Measurements from ENCODE around the gene NOL11.
"Not testable (repeated sequence)": the region's sequence is repeated elsewhere in the genome, so short reads cannot be mapped to it uniquely, and the experiment has no call there.

The NOL11 gene

DNA sequence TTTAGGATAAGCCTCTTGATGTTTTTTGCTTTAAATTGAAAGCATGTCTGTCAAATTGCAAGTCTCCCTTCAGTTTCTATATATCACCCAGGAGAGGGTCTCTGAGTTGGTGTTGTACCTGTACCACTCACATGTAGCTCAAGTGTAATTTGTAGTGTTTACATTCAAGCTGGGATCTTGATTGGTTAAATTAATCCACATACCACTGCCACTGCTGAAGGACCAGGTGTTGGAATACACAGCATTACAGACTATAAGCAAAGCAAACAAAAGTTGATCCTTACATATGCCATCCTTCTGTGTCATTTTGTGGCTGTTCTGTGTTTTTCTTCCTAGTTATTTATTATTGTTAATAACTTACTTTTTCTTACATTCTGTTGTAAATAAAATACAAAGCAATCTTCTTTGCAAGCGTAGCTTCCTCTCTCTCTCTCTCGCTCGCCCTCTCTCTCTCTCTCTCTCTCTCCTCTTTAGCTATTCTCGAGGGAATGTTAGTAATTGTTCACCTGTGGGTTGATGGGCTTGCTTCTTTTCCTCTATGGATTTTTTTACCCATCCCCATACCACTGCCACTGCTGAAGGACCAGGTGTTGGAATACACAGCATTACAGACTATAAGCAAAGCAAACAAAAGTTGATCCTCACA is 20.8 kb upstream of the NOL11 start:
- Histone ChIP-seq H3K9ac (ENCODE audit: insufficient read length) (no peak overlapping the region), H3K4me3 (no peak overlapping the region), H3K27ac (no peak overlapping the region), H3K36me3 (ENCODE audit: insufficient read depth, low read length) (no peaks in the 10 kb centered on the region), H3K9me3 (ENCODE audit: low read depth, low read length) (no peaks in the 10 kb centered on the region)
- TF ChIP-seq POLR2AphosphoS5 (IDR thresholded peaks at IDR 0.05; ENCODE audit: borderline replicate concordance, low read depth, low read length) (no peak), EZH2 (IDR thresholded peaks at IDR 0.05) (no peak), FOXP2 (optimal IDR thresholded peaks at IDR 0.05; ENCODE audit: control extremely low read depth, extremely low read length, insufficient read depth) (no peak)
- DNase-seq (ENCODE audit: low read depth, low spot score): no peak

DNA sequence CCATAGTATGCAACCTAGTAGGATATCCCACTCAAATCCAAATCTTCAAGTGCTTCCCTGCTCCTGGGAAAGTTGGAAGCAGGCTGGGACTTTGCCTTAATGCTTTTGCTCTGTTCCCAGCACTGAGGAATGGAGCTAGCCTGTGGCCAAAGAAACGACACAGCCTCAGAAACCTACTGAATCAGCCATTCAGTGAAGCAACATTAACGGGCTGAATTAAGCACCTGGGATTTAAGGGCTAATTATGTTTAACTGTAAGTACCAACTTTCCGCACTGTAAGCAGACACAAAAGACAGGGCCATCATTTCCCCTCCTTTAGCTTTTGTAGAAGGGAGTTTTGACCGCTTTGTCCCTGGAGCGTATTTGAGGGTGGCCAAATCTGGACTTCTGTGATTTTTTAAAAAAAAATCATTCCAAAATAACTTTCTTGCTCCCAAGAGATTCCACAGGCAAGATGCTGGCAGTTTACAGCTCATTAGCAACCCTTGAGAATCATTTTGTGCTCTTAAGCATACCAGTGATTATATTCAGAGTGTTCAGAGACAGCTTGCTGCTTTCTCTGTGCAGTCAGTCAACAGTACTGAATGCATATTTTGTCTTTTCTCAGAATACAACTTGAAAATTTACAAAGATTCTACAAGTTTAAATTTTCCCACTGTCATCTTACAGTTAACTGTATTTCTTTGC is 17.6 kb upstream of the NOL11 start:
- TF ChIP-seq POLR2AphosphoS5 (IDR thresholded peaks at IDR 0.05; ENCODE audit: borderline replicate concordance, low read depth, low read length) (no peak), EZH2 (IDR thresholded peaks at IDR 0.05) (no peak), FOXP2 (optimal IDR thresholded peaks at IDR 0.05; ENCODE audit: control extremely low read depth, extremely low read length, insufficient read depth) (no peak)
- H3K9me3 ChIP-seq (ENCODE audit: low read depth, low read length): no peaks in the 10 kb centered on the region
- H3K9ac ChIP-seq (ENCODE audit: insufficient read length): no peak overlapping the region
- no peak overlapping the region for H3K27ac ChIP-seq
- H3K36me3 ChIP-seq (ENCODE audit: insufficient read depth, low read length): no peaks in the 10 kb centered on the region
- no peak for DNase-seq (ENCODE audit: low read depth, low spot score)
- no peak overlapping the region for H3K4me3 ChIP-seq

DNA sequence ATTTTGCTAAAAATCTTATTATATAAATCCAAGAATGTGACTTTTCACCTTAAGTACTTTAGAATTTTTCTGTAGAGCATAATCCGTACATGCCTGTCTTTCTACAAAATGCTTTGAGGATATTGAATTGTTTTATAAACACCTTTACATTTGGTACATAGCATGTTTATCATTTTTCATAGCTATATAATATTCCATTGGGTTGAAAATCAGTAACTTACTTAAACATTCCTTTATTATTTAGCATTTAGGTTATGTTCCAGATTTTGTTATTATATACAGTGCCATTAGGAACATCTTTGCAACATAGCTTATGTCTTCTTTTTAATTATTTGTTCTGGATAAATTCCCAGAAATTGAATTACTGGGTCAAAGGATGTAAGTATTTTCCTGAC is 17.0 kb upstream of the NOL11 start:
- Histone ChIP-seq H3K4me3 (no peak overlapping the region), H3K9ac (ENCODE audit: insufficient read length) (no peak overlapping the region), H3K36me3 (ENCODE audit: insufficient read depth, low read length) (no peaks in the 10 kb centered on the region), H3K27ac (no peak overlapping the region), H3K9me3 (ENCODE audit: low read depth, low read length) (no peaks in the 10 kb centered on the region)
- TF ChIP-seq EZH2 (IDR thresholded peaks at IDR 0.05) (no peak), POLR2AphosphoS5 (IDR thresholded peaks at IDR 0.05; ENCODE audit: borderline replicate concordance, low read depth, low read length) (no peak), FOXP2 (optimal IDR thresholded peaks at IDR 0.05; ENCODE audit: control extremely low read depth, extremely low read length, insufficient read depth) (no peak)
- no peak for DNase-seq (ENCODE audit: low read depth, low spot score)

DNA sequence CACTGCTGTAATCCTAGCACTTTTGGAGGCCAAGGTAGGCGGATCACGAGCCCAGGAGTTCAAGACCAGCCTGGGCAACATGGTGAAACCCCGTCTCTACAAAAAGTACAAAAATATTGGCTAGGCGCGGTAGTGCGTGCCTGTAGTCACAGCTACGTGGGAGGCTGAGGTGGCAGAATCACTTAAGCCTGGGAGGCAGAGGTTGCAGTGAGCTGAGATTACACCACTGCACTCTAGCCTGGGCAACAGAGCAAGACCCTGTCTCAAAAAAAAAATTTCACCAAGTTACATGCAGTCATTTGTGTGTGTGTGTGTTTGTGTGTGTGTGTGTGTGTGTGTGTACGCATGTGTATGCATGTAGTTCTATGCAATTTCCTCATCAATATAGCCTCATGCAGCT is 14.9 kb upstream of the NOL11 start:
- H3K9ac ChIP-seq (ENCODE audit: insufficient read length); H3K27ac ChIP-seq; H3K4me3 ChIP-seq; H3K9me3 ChIP-seq (ENCODE audit: low read depth, low read length); DNase-seq (ENCODE audit: low read depth, low spot score); H3K36me3 ChIP-seq (ENCODE audit: insufficient read depth, low read length): not testable (repeated sequence)

DNA sequence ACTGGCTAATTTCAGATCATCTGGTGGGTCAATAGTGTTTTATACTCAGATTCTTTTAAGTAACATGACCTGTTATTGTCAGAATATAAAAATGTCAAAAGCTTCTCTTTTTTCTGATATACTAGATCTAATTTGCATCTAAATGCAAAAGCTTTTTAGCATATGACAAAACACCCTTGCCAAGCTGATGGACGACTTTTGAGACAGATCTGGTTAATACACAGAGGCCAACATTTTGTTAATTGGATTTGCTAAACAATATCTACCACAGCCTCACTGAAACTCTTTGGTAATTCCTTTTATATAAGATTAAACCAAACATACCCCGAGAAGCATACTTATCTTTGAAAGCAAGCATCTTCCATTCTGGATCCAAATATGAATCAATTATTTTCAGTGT is 10.3 kb upstream of the NOL11 start:
- no peak overlapping the region for H3K27ac ChIP-seq
- DNase-seq (ENCODE audit: low read depth, low spot score): no peak
- H3K9me3 ChIP-seq (ENCODE audit: low read depth, low read length): no peaks in the 10 kb centered on the region

DNA sequence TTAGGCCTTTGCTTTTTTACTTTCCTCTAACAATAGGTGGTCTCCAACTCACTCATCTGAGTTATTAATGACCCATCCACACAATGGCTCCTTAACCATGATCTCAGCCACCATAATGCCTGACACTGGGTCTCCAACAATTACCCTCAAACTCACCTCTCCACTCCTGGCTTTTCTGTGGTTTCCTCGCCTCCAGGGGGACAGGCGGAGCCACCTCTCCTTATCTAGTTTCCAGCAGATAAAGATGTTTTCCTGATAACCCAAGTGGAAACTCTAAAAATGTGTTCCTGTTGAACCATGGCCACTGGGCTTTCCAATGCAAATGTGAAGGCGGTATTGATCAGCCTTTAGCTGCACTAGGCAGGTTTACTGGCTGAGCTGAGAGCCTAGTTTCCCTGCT is 9.4 kb upstream of the NOL11 start:
- no peak overlapping the region for H3K4me3 ChIP-seq
- H3K9ac ChIP-seq (ENCODE audit: insufficient read length): no peak overlapping the region
- H3K9me3 ChIP-seq (ENCODE audit: low read depth, low read length): peaks cover 4% of the 10 kb centered on the region; the same call in 1 of the 2 replicates
- H3K36me3 ChIP-seq (ENCODE audit: insufficient read depth, low read length): no peaks in the 10 kb centered on the region
- no peak for TF ChIP-seq POLR2AphosphoS5 (IDR thresholded peaks at IDR 0.05; ENCODE audit: borderline replicate concordance, low read depth, low read length)
- no peak for DNase-seq (ENCODE audit: low read depth, low spot score)
- H3K27ac ChIP-seq: no peak overlapping the region

More for the DNA sequence above, 10.3 kb upstream of the NOL11 start:
- Histone ChIP-seq H3K4me3 (no peak overlapping the region), H3K9ac (ENCODE audit: insufficient read length) (no peak overlapping the region), H3K36me3 (ENCODE audit: insufficient read depth, low read length) (no peaks in the 10 kb centered on the region)
- TF ChIP-seq FOXP2 (optimal IDR thresholded peaks at IDR 0.05; ENCODE audit: control extremely low read depth, extremely low read length, insufficient read depth): no peak
- TF ChIP-seq POLR2AphosphoS5 (IDR thresholded peaks at IDR 0.05; ENCODE audit: borderline replicate concordance, low read depth, low read length): no peak
- no peak for TF ChIP-seq EZH2 (IDR thresholded peaks at IDR 0.05)

DNA sequence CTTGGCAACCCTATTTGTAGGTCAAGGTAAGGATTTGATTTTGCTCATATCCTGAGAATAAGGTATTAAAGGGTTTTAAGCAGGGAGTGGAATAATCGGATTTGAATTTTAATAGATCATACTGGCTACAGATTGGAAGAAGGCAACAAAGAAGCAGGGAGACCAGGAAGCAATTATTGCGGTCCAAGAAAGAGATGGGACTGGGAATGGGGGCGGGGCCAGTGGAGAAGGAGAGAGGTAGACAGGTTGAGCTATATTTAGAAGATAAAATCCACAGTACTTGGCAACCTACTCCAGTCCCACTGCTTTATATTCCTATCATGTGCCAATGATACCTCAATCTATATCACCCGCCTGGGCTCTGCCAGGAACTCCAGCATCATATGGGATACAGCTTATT is 5.8 kb upstream of the NOL11 start:
- Histone ChIP-seq H3K27ac (no peak overlapping the region), H3K36me3 (ENCODE audit: insufficient read depth, low read length) (no peaks in the 10 kb centered on the region)

DNA sequence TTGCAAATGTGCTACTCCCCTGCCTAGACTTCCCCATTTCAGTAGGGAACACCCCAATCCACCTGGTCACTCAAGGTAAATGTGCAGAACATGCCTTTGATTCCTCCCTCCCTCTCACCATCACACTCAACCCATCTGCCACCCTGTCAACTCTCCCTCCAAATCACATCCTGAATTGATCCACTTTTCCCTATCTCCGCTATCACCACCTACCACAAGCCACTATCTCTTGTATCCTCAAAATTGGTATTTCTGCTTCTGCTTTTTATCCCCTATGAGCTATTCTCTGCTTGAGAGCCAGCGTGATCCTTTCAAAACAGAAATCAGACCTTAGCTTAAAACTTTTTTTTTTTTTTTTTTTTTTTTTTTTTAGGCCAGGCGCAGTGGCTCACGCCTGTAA is 5.4 kb upstream of the NOL11 start:
- no peak for DNase-seq (ENCODE audit: low read depth, low spot score)
- H3K4me3 ChIP-seq: no peak overlapping the region
- no peak overlapping the region for H3K27ac ChIP-seq
- TF ChIP-seq POLR2AphosphoS5 (IDR thresholded peaks at IDR 0.05; ENCODE audit: borderline replicate concordance, low read depth, low read length) (no peak), FOXP2 (optimal IDR thresholded peaks at IDR 0.05; ENCODE audit: control extremely low read depth, extremely low read length, insufficient read depth) (no peak), EZH2 (IDR thresholded peaks at IDR 0.05) (no peak)
- H3K36me3 ChIP-seq (ENCODE audit: insufficient read depth, low read length): no peaks in the 10 kb centered on the region
- H3K9me3 ChIP-seq (ENCODE audit: low read depth, low read length): peaks cover 4% of the 10 kb centered on the region; the same call in 1 of the 2 replicates
- H3K9ac ChIP-seq (ENCODE audit: insufficient read length): no peak overlapping the region

More for the DNA sequence above, 5.8 kb upstream of the NOL11 start:
- DNase-seq (ENCODE audit: low read depth, low spot score): no peak
- Histone ChIP-seq H3K9me3 (ENCODE audit: low read depth, low read length) (peaks cover 4% of the 10 kb centered on the region; the same call in 1 of the 2 replicates), H3K4me3 (no peak overlapping the region), H3K9ac (ENCODE audit: insufficient read length) (no peak overlapping the region)
- no peak for TF ChIP-seq EZH2 (IDR thresholded peaks at IDR 0.05)
- TF ChIP-seq FOXP2 (optimal IDR thresholded peaks at IDR 0.05; ENCODE audit: control extremely low read depth, extremely low read length, insufficient read depth): no peak
- TF ChIP-seq POLR2AphosphoS5 (IDR thresholded peaks at IDR 0.05; ENCODE audit: borderline replicate concordance, low read depth, low read length): no peak

DNA sequence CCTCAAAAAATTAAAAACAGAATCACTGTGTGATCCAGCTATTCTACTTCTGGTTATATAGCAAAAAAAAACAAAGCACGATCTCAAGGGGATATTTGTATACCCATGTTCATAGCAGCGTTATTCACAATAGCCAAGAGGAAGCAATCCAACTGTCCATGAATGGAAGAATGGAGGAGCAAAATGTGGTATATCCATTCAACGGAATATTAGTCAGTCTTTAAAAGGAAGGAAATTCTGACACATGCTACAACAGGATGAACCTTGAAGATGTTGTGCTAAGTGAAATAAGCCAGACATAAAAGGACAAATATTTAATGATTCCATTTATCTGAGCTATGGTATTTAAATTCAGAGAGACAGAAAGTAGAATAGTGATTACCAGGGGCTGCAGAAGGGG is 4.6 kb upstream of the NOL11 start:
- DNase-seq (ENCODE audit: low read depth, low spot score): no peak
- TF ChIP-seq FOXP2 (optimal IDR thresholded peaks at IDR 0.05; ENCODE audit: control extremely low read depth, extremely low read length, insufficient read depth): no peak
- TF ChIP-seq EZH2 (IDR thresholded peaks at IDR 0.05): no peak
- no peak for TF ChIP-seq POLR2AphosphoS5 (IDR thresholded peaks at IDR 0.05; ENCODE audit: borderline replicate concordance, low read depth, low read length)
- H3K27ac ChIP-seq: no peak overlapping the region
- no peaks in the 10 kb centered on the region for H3K36me3 ChIP-seq (ENCODE audit: insufficient read depth, low read length)
- H3K4me3 ChIP-seq: no peak overlapping the region
- peaks cover 4% of the 10 kb centered on the region; the same call in 1 of the 2 replicates for H3K9me3 ChIP-seq (ENCODE audit: low read depth, low read length)
- no peak overlapping the region for H3K9ac ChIP-seq (ENCODE audit: insufficient read length)
